ENCODE results near the gene ADGRL4. TPM values are rescaled to one million over a fixed set of nuclear protein-coding genes. Genes with fewer than 3 reads are reported as not detected.

The ADGRL4 gene
- total and polyA plus RNA-seq, 2 experiments from 2014 or later: 0.24 to 0.32 TPM

GRCh38 chr1:79042539-79042938 is 36.0 kb upstream of the ADGRL4 start (continued):
- no peak for TF ChIP-seq ZNF462 (CRISPR knock-in tag; IDR thresholded peaks at IDR 0.05)
- no peak for TF ChIP-seq POLR2AphosphoS5 (IDR thresholded peaks at IDR 0.05; ENCODE audit: low read depth)
- TF ChIP-seq EZH2phosphoT487 (IDR thresholded peaks at IDR 0.05; ENCODE audit: unreplicated experiment): no peak

GRCh38 chr1:79042117-79042516 is 35.6 kb upstream of the ADGRL4 start:
- Histone ChIP-seq H3K36me3 (ENCODE audit: insufficient read depth) (peaks cover 6% of the 10 kb centered on the region; the same call in 1 of the 2 replicates), H3K9me2 (ENCODE audit: insufficient read depth) (no peaks in the 10 kb centered on the region), H4K20me1 (replicated peaks; ENCODE audit: insufficient read depth) (no peaks in the 10 kb centered on the region), H3K4me1 (ENCODE audit: insufficient read depth) (no peaks in the 10 kb centered on the region; the same call in 1 of the 2 replicates), H3K4me2 (no peak overlapping the region), H3F3A (replicated peaks; ENCODE audit: low read depth) (no peaks in the 10 kb centered on the region), H2AFZ (no peak overlapping the region), H3K79me2 (replicated peaks; ENCODE audit: insufficient read depth) (no peaks in the 10 kb centered on the region), H3K27ac (ENCODE audit: low read depth) (no peak overlapping the region), H3K27me3 (ENCODE audit: insufficient read depth) (no peaks in the 10 kb centered on the region), H3K4me3 (no peak overlapping the region)
- Mint-ChIP-seq H3K36me3 (ENCODE audit: low read depth) (peaks cover 17% of the 10 kb centered on the region), H3K4me1 (peaks cover 7% of the 10 kb centered on the region; the same call in 2 of the 3 replicates), H3K9me3 (peaks cover 20% of the 10 kb centered on the region), H3K4me3 (no peak overlapping the region), H3K27ac (no peak overlapping the region), H3K27me3 (ENCODE audit: insufficient read depth, low read depth, poor library complexity) (no peaks in the 10 kb centered on the region)
- DNase-seq (ENCODE audit: low spot score): no peak
- no peak for ATAC-seq
- no peak for TF ChIP-seq ZNF331 (CRISPR knock-in tag; IDR thresholded peaks at IDR 0.05; ENCODE audit: low read depth)
- TF ChIP-seq, protein P1, sequence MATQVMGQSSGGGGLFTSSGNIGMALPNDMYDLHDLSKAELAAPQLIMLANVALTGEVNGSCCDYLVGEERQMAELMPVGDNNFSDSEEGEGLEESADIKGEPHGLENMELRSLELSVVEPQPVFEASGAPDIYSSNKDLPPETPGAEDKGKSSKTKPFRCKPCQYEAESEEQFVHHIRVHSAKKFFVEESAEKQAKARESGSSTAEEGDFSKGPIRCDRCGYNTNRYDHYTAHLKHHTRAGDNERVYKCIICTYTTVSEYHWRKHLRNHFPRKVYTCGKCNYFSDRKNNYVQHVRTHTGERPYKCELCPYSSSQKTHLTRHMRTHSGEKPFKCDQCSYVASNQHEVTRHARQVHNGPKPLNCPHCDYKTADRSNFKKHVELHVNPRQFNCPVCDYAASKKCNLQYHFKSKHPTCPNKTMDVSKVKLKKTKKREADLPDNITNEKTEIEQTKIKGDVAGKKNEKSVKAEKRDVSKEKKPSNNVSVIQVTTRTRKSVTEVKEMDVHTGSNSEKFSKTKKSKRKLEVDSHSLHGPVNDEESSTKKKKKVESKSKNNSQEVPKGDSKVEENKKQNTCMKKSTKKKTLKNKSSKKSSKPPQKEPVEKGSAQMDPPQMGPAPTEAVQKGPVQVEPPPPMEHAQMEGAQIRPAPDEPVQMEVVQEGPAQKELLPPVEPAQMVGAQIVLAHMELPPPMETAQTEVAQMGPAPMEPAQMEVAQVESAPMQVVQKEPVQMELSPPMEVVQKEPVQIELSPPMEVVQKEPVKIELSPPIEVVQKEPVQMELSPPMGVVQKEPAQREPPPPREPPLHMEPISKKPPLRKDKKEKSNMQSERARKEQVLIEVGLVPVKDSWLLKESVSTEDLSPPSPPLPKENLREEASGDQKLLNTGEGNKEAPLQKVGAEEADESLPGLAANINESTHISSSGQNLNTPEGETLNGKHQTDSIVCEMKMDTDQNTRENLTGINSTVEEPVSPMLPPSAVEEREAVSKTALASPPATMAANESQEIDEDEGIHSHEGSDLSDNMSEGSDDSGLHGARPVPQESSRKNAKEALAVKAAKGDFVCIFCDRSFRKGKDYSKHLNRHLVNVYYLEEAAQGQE (IDR thresholded peaks at IDR 0.05; ENCODE audit: unreplicated experiment): no peak
- TF ChIP-seq POLR2AphosphoS5 (IDR thresholded peaks at IDR 0.05; ENCODE audit: low read depth): no peak
- TF ChIP-seq ZNF462 (CRISPR knock-in tag; IDR thresholded peaks at IDR 0.05): no peak

Measured in GM23338 (cell line).